WI38 (cell line): ENCODE data around the gene RNF113A.
"Not testable (repeated sequence)": the region's sequence is repeated elsewhere in the genome, so short reads cannot be mapped to it uniquely, and the experiment has no call there.

Experiments used
- H3K4me3 ChIP-seq: 2 replicates; pipeline ENCODE4 v1.5.1; 2011; ENCODE audit warnings: low read depth, mild to moderate bottlenecking, control low read depth, low read length
- CTCF ChIP-seq: IDR thresholded peaks from 2 replicates; pipeline ENCODE4 v1.5.1; 2012; ENCODE audit warnings: low read depth, mild to moderate bottlenecking, control low read depth, low read length

Gene RNF113A

GRCh38 chrX:119871599-119872395 lies at the start of gene RNF113A, which contains the start of gene NDUFA1:
Gene RNF113A, minus strand, starts transcription at chrX:119871733. Its CDS starts 120 bp downstream, at chrX:119871613.
Gene NDUFA1, plus strand, starts transcription at chrX:119871832. Its CDS starts 80 bp downstream, at chrX:119871912.
- no peak for TF ChIP-seq CTCF
- peak within 1 kb of the TSS; percentile 77 for H3K4me3 ChIP-seq

- H3K4me3 ChIP-seq = no peak overlapping the region
- no peak for TF ChIP-seq CTCF
Observed at GRCh38 chrX:119919835-119920585, 48.5 kb upstream of the RNF113A start.

DNA sequence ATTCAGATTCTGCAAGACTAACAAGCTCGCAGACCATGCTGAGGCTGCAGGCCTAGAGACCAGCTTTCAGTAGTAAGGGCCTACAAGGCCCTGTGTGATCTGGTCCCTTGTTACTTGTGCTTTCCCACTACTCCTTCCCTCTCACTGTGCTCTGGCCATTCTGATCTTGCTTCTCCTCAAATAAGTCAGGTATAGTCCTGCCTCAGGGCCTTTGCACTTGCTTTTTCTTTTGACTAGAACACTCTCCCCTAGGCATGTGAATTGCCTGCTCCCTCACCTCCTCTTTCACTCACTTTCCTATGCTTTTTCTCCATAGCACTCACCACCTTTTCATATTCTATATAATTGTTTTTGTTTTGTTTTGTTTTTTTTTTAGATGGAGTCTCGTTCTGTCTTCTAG lies 46.3 kb upstream of the RNF113A start:
- no peak overlapping the region for H3K4me3 ChIP-seq
- TF ChIP-seq CTCF = no peak

DNA sequence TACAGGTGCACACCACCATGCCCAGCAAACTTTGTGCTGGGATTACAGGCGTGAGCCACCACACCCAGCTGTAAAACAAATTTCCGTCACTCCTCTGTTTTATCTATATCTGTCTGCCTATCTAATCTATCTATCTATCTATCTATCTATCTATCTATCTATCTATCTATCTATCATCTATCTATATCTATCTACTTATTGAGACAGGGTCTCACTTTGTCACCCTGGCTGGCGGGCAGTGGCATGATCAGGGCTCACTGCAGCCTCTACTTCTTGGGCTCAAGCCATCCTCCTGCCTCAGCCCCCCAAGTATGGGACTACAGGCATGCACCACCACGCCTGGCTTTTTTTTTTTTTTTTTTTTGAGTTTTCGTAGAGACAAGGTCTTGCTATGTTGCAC lies 44.8 kb upstream of the RNF113A start:
- no peak for TF ChIP-seq CTCF
- H3K4me3 ChIP-seq = no peak overlapping the region

DNA sequence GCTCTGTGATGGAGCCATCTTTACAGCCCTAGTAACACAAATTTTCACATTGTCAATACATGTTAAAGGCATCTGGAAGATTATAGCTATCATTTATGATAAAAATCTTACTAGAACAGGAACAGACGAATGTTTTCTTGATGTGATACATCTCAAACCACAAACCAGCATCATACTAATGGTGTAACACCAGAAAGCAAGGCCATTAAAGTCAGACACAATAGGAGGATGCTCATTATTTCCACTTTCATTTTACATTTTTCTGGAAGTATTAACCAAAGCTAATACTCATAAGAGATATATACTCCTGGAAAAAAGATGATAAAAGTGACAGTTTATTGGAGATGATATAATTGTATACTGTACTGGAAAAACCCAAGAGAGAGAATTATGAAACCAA lies 29.4 kb upstream of the RNF113A start:
- no peak for TF ChIP-seq CTCF
- H3K4me3 ChIP-seq = no peak overlapping the region

GRCh38 chrX:119899125-119899524 lies 27.6 kb upstream of the RNF113A start:
- H3K4me3 ChIP-seq = no peak overlapping the region
- TF ChIP-seq CTCF = no peak

- no peak within 1 kb of the TSS for H3K4me3 ChIP-seq
Observed at GRCh38 chrX:119895843-119896326, 24.4 kb upstream of the RNF113A start, which contains the start of gene AKAP14. Gene AKAP14, plus strand, starts transcription at chrX:119895893. Its CDS starts 7,331 bp downstream, at chrX:119903224.

DNA sequence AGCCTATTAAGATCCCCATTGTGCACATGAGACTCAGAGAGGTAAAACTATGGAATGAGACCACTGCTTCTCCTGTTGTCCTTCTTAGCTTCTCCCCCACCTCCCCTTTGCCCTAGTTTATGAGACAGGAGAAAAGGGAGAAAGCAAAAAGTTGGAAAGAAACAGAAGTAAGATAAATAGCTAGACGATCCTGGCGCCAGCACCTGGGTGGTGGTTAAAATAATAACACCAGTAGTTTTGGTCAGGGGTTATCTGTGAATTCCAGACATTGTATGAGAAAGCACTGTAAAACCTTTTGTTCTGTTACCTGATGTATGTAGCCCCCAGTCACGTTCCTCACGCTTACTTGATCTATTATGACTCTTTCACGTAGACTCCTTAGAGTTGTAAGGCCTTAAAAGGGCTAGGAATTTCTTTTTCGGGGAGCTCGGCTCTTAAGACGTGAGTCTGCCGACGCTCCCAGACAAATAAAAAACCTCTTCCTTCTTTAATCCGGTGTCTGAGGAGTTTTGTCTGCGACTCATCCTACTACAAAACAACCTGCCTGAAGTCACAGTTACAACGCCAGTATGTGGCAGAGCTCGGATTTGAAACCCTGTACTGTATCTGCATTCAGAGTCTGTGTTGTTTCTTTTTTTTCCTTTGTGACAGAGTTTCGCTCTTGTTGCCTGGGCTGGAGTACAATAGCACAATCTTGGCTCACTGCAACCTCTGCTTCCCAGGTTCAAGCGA lies 20.6 kb upstream of the RNF113A start:
- H3K4me3 ChIP-seq = not testable (repeated sequence)

More at GRCh38 chrX:119895843-119896326, 24.4 kb upstream of the RNF113A start, which contains the start of gene AKAP14:
- no peak for TF ChIP-seq CTCF

DNA sequence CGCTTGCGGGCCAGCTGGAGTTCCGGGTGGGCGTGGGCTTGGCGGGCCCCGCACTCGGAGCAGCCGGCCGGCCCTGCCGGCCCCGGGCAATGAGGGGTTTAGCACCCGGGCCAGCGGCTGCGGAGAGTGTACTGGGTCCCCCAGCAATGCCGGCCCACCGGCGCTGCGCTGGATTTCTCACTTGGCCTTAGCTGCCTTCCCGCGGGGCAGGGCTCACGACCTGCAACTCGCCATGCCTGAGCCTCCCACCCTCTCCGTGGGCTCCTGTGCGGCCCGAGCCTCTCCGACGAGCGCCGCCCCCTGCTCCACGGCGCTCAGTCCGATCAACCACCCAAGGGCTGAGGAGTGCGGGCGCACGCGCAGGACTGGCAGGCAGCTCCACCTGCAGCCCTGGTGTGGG lies 19.1 kb upstream of the RNF113A start:
- H3K4me3 ChIP-seq = not testable (repeated sequence)
